Cardiac muscle cell (in vitro differentiated cells and primary cell): Measurements from ENCODE around the gene ZNF492. TPM values are rescaled to one million over a fixed set of nuclear protein-coding genes. Genes with fewer than 3 reads are reported as not detected.
"Not testable (repeated sequence)": the region's sequence is repeated elsewhere in the genome, so short reads cannot be mapped to it uniquely, and the experiment has no call there.

Source experiments
- DNase-seq, 2 donors: peaks; one replicate each; pipeline versions ENCODE4 v3.0.0 to v3.0.0-alpha.2; 2010 to 2017; ENCODE audit warnings: low read depth in 1 of 2, low spot score in 1 of 2
- H3K27ac ChIP-seq: fragments of 200-600 bp; sonication (generic); 2 replicates; pipeline ENCODE4 v1.5.1; 2016
- H3K27me3 ChIP-seq: fragments of 200-600 bp; sonication (generic); 2 replicates; pipeline ENCODE4 v1.6.0; 2016; ENCODE audit warnings: control low read depth
- H3K36me3 ChIP-seq: fragments of 200-600 bp; sonication (generic); 2 replicates; pipeline ENCODE4 v1.5.1; 2016; ENCODE audit warnings: control low read depth
- H3K4me1 ChIP-seq: fragments of 200-600 bp; sonication (generic); 2 replicates; pipeline ENCODE4 v1.8.1; 2017; ENCODE audit warnings: low read depth, mild to moderate bottlenecking, mixed run types
- H3K4me3 ChIP-seq: fragments of 200-600 bp; sonication (generic); 2 replicates; pipeline ENCODE4 v1.5.1; 2016; ENCODE audit warnings: mild to moderate bottlenecking
- H3K9me3 ChIP-seq: fragments of 200-600 bp; sonication (generic); 2 replicates; pipeline ENCODE4 v1.5.1; 2017; ENCODE audit warnings: low read depth, mild to moderate bottlenecking, control low read depth
- CTCF ChIP-seq: IDR thresholded peaks from 2 replicates; pipeline ENCODE4 v1.5.1; 2012; ENCODE audit warnings: low read depth, mild to moderate bottlenecking, low read length
- polyA plus RNA-seq: library from polyadenylated mRNA; unstranded; fragments of >200 nt; fragmentation: Nextera tagmentation; extraction: Ambion mirVana; gene quantifications from 2 replicates; pipeline ENCODE4 v1.2.1, GENCODE V29; 2016
- total RNA-seq: library from RNA; depleted of rRNA; stranded (reverse); fragments of >200 nt; gene quantifications from 2 replicates; pipeline ENCODE4 v1.2.3, GENCODE V29; 2016

ZNF492 gene
- total and polyA plus RNA-seq, 2 experiments from 2014 or later = not detected

DNA sequence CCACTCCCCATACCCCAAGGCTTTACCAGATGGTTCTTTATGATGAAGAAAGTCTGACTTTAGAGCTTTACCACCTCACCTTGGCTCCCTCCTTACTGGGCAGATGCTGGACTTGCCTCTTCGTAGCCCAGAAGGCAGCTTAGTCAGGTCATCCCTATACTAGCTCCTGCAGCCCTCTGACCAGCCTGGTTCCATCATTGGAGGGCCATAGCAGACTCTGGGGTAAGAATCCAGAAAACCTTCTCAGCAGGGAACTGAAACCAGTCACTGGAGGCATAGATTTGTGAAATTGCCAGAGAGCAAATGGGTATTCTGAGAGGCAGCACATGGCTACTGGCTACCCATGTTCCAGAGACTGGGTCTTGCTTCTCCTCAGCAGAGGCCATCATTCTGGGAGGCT is 21.8 kb upstream of the ZNF492 start:
- H3K4me1 ChIP-seq = no peaks in the 10 kb centered on the region
- H3K36me3 ChIP-seq = no peaks in the 10 kb centered on the region
- no peak for TF ChIP-seq CTCF
- no peaks in the 10 kb centered on the region for H3K9me3 ChIP-seq
- H3K27me3 ChIP-seq = no peaks in the 10 kb centered on the region
- no peak overlapping the region for H3K27ac ChIP-seq
- no peak overlapping the region for H3K4me3 ChIP-seq
- no peak for DNase-seq

GRCh38 chr19:22616659-22617058 is 17.5 kb upstream of the ZNF492 start:
- Histone ChIP-seq H3K36me3 (no peaks in the 10 kb centered on the region), H3K27ac (no peak overlapping the region), H3K27me3 (no peaks in the 10 kb centered on the region), H3K9me3 (no peaks in the 10 kb centered on the region), H3K4me3 (no peak overlapping the region), H3K4me1 (no peaks in the 10 kb centered on the region)
- DNase-seq = no peak
- no peak for TF ChIP-seq CTCF

DNA sequence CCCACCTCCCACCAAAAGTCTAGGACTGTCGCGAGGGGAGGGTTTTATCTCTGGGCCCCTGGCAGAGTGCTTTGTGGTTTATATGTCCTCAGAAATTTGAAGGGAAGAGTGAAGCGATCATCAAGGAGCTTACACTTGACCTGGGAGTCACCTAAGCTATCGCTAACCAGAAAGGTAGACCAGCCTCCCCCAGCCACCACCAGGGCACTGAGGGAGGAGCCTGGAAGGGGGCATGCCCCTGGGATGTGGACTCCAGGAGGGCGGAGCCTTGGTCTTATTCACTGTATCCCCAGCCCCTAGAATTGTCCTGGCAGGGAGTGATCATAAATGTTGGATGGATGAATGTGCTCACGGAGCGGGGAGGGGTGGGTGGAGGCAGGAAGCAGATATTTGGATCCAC is 16.9 kb upstream of the ZNF492 start:
- not testable (repeated sequence) for H3K4me1 ChIP-seq, DNase-seq, H3K9me3 ChIP-seq, H3K27ac ChIP-seq, H3K27me3 ChIP-seq, H3K36me3 ChIP-seq, H3K4me3 ChIP-seq

GRCh38 chr19:22617614-22618320 is 16.4 kb upstream of the ZNF492 start:
- Histone ChIP-seq H3K36me3 (no peaks in the 10 kb centered on the region), H3K4me1 (no peaks in the 10 kb centered on the region), H3K9me3 (no peaks in the 10 kb centered on the region), H3K27ac (no peak overlapping the region), H3K4me3 (no peak overlapping the region), H3K27me3 (no peaks in the 10 kb centered on the region)
- TF ChIP-seq CTCF = no peak
- no peak for DNase-seq

GRCh38 chr19:22619371-22619770 is 14.8 kb upstream of the ZNF492 start:
- H3K36me3 ChIP-seq = no peaks in the 10 kb centered on the region
- H3K27me3 ChIP-seq = no peaks in the 10 kb centered on the region
- DNase-seq = no peak
- H3K4me3 ChIP-seq = no peak overlapping the region
- TF ChIP-seq CTCF = no peak
- H3K9me3 ChIP-seq = no peaks in the 10 kb centered on the region
- H3K4me1 ChIP-seq = no peaks in the 10 kb centered on the region
- no peak overlapping the region for H3K27ac ChIP-seq

GRCh38 chr19:22619932-22620331 is 14.2 kb upstream of the ZNF492 start:
- H3K4me3 ChIP-seq = no peak overlapping the region
- no peak for DNase-seq
- TF ChIP-seq CTCF = no peak
- H3K4me1 ChIP-seq = no peaks in the 10 kb centered on the region
- H3K36me3 ChIP-seq = no peaks in the 10 kb centered on the region
- no peak overlapping the region for H3K27ac ChIP-seq
- H3K9me3 ChIP-seq = no peaks in the 10 kb centered on the region
- no peaks in the 10 kb centered on the region for H3K27me3 ChIP-seq
